Measurements from ENCODE around the gene POFUT1. TPM values are rescaled to one million over a fixed set of nuclear protein-coding genes. Genes with fewer than 3 reads are reported as not detected.
"Not testable (repeated sequence)": the region's sequence is repeated elsewhere in the genome, so short reads cannot be mapped to it uniquely, and the experiment has no call there.

The POFUT1 gene
- total RNA-seq, 3 donors from 2014 or later (not counting 1 experiment from before 2014, with no cell fraction given), result 9.7 to 14.5 (median 13.2) TPM

DNA sequence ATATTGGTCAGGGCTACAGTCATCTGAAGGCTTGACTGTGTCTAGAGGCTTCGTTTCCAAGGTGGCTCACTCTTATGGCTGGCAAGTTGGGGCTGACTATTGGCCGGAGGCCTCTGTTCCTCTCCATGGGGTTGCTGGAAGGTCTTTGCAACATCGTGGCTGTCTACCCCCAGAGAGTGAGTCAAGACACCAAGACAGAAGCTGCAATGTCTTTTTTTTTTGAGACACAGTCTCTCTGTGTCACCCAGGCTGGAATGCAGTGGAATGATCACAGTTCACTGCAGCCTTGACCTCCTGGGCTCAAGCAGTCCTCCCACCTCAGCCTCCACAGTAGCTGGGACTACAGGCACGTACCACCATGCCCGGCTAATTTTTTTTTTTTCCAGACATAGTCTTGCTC lies 40.4 kb downstream of the POFUT1 start:
- Histone ChIP-seq H3K36me3 (ENCODE audit: control insufficient read depth, insufficient read depth, low read length) (no peaks in the 10 kb centered on the region), H3K4me3 (ENCODE audit: low read length) (no peak overlapping the region), H3K27ac (ENCODE audit: low read length) (no peak overlapping the region), H3K27me3 (ENCODE audit: control insufficient read depth, insufficient read depth, low read length) (no peaks in the 10 kb centered on the region), H3K4me1 (ENCODE audit: control insufficient read depth, insufficient read depth, low read length) (peaks cover 8% of the 10 kb centered on the region), H3K9me3 (ENCODE audit: control insufficient read depth, insufficient read depth, low read length) (no peaks in the 10 kb centered on the region)
- no peak overlapping the region for H3K4me3 Mint-ChIP-seq
- H3K9me3 Mint-ChIP-seq, result no peaks in the 10 kb centered on the region
- intact Hi-C loops (cut with micrococcal nuclease), result no loop called here
- no peaks in the 10 kb centered on the region for H3K27me3 Mint-ChIP-seq (ENCODE audit: low read depth in 2 of 2)
- no peak for DNase-seq
- TF ChIP-seq, protein P1, sequence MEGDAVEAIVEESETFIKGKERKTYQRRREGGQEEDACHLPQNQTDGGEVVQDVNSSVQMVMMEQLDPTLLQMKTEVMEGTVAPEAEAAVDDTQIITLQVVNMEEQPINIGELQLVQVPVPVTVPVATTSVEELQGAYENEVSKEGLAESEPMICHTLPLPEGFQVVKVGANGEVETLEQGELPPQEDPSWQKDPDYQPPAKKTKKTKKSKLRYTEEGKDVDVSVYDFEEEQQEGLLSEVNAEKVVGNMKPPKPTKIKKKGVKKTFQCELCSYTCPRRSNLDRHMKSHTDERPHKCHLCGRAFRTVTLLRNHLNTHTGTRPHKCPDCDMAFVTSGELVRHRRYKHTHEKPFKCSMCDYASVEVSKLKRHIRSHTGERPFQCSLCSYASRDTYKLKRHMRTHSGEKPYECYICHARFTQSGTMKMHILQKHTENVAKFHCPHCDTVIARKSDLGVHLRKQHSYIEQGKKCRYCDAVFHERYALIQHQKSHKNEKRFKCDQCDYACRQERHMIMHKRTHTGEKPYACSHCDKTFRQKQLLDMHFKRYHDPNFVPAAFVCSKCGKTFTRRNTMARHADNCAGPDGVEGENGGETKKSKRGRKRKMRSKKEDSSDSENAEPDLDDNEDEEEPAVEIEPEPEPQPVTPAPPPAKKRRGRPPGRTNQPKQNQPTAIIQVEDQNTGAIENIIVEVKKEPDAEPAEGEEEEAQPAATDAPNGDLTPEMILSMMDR (IDR thresholded peaks at IDR 0.05), result no peak
- no peaks in the 10 kb centered on the region for H3K36me3 Mint-ChIP-seq
- no peaks in the 10 kb centered on the region for H3K4me1 Mint-ChIP-seq
- no peak for ATAC-seq
- no peak overlapping the region for H3K27ac Mint-ChIP-seq
- 85% methylated on average over 5 of the region's 5 CpGs for WGBS (ENCODE audit: insufficient coverage)

DNA sequence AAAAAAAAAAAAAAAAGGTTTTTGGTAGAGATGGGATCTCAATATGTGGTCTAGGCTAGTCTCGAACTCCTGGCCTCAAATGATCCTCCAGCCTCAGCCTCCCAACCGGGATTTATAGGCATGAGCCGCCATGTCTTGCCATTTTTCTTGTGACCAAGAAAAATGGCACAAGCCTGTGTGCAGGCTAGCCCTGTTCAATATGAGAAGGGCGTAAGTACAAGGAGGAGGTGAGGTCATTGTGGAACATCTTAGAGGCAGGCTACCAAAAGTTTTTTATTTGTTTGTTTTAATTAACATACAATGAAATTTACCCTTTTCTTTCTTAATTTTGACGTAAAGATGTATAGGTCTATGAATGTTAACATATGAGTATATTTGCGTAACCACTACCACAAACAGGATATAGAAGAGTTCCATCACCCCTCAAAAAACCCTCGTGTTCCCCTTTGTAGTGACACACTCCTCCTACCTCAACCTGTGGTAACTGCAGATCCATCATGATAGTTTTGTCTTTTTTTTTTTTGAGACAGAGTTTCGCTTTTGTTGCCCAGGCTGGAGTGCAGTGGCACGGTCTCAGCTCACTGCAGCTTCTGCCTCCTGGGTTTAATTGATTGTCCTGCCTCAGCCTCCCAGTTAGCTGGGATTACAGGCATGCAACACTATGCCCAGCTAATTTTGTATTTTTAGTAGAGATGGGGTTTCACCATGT lies 41.5 kb downstream of the POFUT1 start:
- Mint-ChIP-seq H3K4me3 (no peak overlapping the region), H3K27ac (no peak overlapping the region), H3K9me3 (no peaks in the 10 kb centered on the region), H3K36me3 (no peaks in the 10 kb centered on the region), H3K27me3 (ENCODE audit: low read depth in 2 of 2) (no peaks in the 10 kb centered on the region), H3K4me1 (no peaks in the 10 kb centered on the region)
- Histone ChIP-seq H3K9me3 (ENCODE audit: control insufficient read depth, insufficient read depth, low read length) (no peaks in the 10 kb centered on the region), H3K27me3 (ENCODE audit: control insufficient read depth, insufficient read depth, low read length) (no peaks in the 10 kb centered on the region), H3K4me1 (ENCODE audit: control insufficient read depth, insufficient read depth, low read length) (peaks cover 8% of the 10 kb centered on the region), H3K36me3 (ENCODE audit: control insufficient read depth, insufficient read depth, low read length) (no peaks in the 10 kb centered on the region), H3K27ac (ENCODE audit: low read length) (no peak overlapping the region), H3K4me3 (ENCODE audit: low read length) (no peak overlapping the region)
- ATAC-seq, result peak; percentile 91 to 94 (median 91)
- TF ChIP-seq, protein P1 (IDR thresholded peaks at IDR 0.05), result no peak
- intact Hi-C loops (cut with micrococcal nuclease), result no loop called here
- DNase-seq, result peak in 1 of 2 donors; percentile 84
- 63% methylated on average over 7 of the region's 9 CpGs for WGBS (ENCODE audit: insufficient coverage)

DNA sequence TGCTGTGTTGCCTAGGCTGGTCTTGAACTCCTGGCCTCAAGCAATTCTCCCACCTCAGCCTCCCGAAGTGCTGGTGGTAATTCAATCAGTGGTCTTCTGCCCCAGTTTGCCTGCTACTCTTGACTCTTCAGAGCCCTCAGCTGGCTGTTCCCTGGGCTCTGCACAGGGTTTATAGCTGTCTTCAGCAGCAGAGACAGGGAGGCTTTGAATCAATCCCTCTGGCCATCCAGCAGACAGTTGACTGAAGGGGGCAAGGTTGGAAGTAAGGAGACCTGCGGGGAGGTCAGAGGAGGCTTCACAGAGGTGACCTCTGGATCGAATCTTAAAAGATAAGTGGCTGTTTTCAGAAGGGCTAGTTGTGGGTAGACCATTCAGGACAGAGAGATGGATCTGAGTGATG lies 43.8 kb downstream of the POFUT1 start:
- no peak overlapping the region for H3K4me3 ChIP-seq (ENCODE audit: low read length)
- Mint-ChIP-seq H3K4me3 (no peak overlapping the region), H3K4me1 (no peaks in the 10 kb centered on the region), H3K36me3 (no peaks in the 10 kb centered on the region), H3K9me3 (no peaks in the 10 kb centered on the region), H3K27me3 (ENCODE audit: low read depth in 2 of 2) (no peaks in the 10 kb centered on the region), H3K27ac (no peak overlapping the region)
- DNase-seq, result no peak
- H3K4me1 ChIP-seq (ENCODE audit: control insufficient read depth, insufficient read depth, low read length), result peaks cover 8% of the 10 kb centered on the region
- intact Hi-C loops (cut with micrococcal nuclease), result no loop called here
- no peaks in the 10 kb centered on the region for H3K27me3 ChIP-seq (ENCODE audit: control insufficient read depth, insufficient read depth, low read length)
- H3K27ac ChIP-seq (ENCODE audit: low read length), result no peak overlapping the region
- H3K36me3 ChIP-seq (ENCODE audit: control insufficient read depth, insufficient read depth, low read length), result no peaks in the 10 kb centered on the region
- no peak for ATAC-seq
- 87% methylated on average over 3 of the region's 3 CpGs for WGBS (ENCODE audit: insufficient coverage)
- no peaks in the 10 kb centered on the region for H3K9me3 ChIP-seq (ENCODE audit: control insufficient read depth, insufficient read depth, low read length)
- TF ChIP-seq, protein P1 (IDR thresholded peaks at IDR 0.05), result no peak

DNA sequence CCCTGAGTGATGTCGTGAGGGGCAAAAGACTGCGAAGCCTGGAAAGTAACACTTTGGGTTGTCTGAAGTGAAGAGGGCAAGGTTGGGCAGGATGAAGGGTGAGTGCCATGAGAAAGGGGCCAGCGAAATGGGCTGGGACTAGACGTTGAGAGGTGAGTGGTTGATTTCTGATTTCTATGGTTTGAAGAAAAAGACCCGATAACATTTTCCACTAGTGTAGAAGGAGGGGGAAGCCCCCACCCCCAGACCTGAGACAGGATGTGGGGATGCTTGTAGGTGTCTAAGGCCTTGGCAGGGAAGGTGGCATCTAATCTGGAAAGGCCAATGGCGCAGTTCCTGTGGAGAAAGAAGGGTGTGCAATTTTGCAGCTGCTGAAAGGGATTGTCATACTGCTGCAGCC lies 44.5 kb downstream of the POFUT1 start:
- Mint-ChIP-seq H3K4me1 (no peaks in the 10 kb centered on the region), H3K27ac (no peak overlapping the region), H3K27me3 (ENCODE audit: low read depth in 2 of 2) (no peaks in the 10 kb centered on the region), H3K9me3 (no peaks in the 10 kb centered on the region), H3K4me3 (no peak overlapping the region), H3K36me3 (no peaks in the 10 kb centered on the region)
- H3K4me1 ChIP-seq (ENCODE audit: control insufficient read depth, insufficient read depth, low read length), result peaks cover 8% of the 10 kb centered on the region
- no peak overlapping the region for H3K4me3 ChIP-seq (ENCODE audit: low read length)
- ATAC-seq (no peak), DNase-seq (peak in 1 of 2 donors; percentile 55)
- TF ChIP-seq, protein P1 (IDR thresholded peaks at IDR 0.05), result no peak
- intact Hi-C loops (cut with micrococcal nuclease), result no loop called here
- no peaks in the 10 kb centered on the region for H3K27me3 ChIP-seq (ENCODE audit: control insufficient read depth, insufficient read depth, low read length)
- no peaks in the 10 kb centered on the region for H3K9me3 ChIP-seq (ENCODE audit: control insufficient read depth, insufficient read depth, low read length)
- WGBS (ENCODE audit: insufficient coverage), result 54% methylated on average over 6 of the region's 6 CpGs
- H3K27ac ChIP-seq (ENCODE audit: low read length), result no peak overlapping the region
- no peaks in the 10 kb centered on the region for H3K36me3 ChIP-seq (ENCODE audit: control insufficient read depth, insufficient read depth, low read length)

DNA sequence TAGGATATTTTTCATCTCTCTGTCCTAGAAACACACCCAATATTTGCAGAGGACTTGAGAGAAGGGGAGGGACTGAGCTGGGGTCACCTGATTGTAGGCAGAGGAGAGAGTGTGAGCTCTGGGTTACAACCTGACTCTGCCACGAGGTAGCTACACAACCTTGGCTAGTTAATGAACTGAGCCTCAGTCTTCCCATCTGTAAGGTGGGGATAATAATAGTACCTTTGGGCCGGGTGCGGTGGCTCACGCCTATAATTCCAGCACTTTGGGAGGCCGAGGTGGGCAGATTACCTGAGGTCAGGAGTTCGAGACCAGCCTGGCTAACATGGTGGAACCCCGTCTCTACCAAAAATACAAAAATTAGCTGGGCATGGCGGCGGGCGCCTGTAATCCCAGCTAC lies 53.3 kb downstream of the POFUT1 start:
- H3K36me3 ChIP-seq (ENCODE audit: control insufficient read depth, insufficient read depth, low read length); H3K4me3 Mint-ChIP-seq; H3K36me3 Mint-ChIP-seq; H3K27ac ChIP-seq (ENCODE audit: low read length); H3K4me1 ChIP-seq (ENCODE audit: control insufficient read depth, insufficient read depth, low read length); H3K9me3 Mint-ChIP-seq; H3K27me3 ChIP-seq (ENCODE audit: control insufficient read depth, insufficient read depth, low read length); H3K27me3 Mint-ChIP-seq (ENCODE audit: low read depth in 2 of 2); H3K4me3 ChIP-seq (ENCODE audit: low read length); intact Hi-C loops (cut with micrococcal nuclease); H3K9me3 ChIP-seq (ENCODE audit: control insufficient read depth, insufficient read depth, low read length); DNase-seq; H3K4me1 Mint-ChIP-seq; H3K27ac Mint-ChIP-seq; ATAC-seq: not testable (repeated sequence)
- 94% methylated on average over 10 of the region's 10 CpGs for WGBS (ENCODE audit: insufficient coverage)
